NK-92 (cell line): Measurements from ENCODE around the gene GRAMD1B.

Source experiments
- DNase-seq: peaks from one replicate; lab custom pipeline; 2025; ENCODE audit not compliant: unreplicated experiment; lab: John Stamatoyannopoulos, UW

Gene GRAMD1B

DNA sequence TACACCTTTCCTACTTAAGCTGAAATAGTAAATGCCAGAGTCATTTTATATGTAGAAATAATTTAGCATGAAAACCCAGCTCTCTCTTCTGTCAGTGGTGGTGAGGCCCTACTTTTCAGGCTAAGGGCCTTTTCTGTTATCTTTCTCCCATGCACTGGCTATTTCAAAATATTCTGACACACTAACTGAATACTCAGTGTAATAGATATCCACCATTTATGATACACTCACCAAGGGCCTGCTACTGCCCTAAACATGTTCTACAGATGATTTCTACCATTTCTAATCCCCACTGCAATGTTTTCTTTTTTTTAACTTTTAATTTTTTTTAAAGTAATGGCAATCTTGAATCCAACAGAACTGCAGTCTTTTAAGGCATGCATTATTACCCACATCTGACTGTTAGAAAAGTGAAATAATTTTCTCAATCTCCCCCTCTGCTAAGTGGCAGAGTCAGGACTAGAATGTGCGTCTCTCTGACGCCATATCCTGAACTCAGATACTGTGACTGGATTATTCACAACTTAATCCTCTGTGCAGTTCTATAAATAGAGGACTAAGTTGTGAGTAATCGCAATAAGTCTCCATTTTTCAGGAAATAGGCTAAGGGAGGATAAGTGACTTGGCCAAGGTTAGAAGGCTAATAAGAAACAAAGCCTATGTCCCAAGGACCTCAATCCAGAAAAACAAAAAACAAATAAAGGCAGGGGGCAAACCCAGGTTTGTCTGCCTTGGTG is 44.0 kb downstream of the GRAMD1B start:
- no peak for DNase-seq

DNA sequence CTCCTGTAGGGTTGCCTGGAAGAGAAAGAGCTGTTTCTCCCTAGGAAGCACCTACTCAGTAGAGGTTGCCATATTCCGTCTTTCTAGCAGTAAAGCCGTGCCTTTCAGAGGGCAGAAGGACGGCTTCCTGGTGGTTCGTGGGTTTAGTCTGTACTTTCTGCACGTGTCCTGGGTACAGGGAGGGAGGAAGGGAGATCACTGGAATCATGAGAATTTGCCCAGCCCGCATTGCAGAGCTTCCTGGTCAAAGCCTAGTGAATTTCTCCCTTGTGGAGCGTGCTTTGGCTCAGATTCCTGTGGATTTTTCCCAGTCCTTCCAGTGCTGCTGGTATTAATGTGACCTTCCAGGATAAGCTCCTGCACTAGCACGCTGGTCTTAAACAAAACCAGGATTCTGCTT is 44.9 kb downstream of the GRAMD1B start:
- no peak for DNase-seq

DNA sequence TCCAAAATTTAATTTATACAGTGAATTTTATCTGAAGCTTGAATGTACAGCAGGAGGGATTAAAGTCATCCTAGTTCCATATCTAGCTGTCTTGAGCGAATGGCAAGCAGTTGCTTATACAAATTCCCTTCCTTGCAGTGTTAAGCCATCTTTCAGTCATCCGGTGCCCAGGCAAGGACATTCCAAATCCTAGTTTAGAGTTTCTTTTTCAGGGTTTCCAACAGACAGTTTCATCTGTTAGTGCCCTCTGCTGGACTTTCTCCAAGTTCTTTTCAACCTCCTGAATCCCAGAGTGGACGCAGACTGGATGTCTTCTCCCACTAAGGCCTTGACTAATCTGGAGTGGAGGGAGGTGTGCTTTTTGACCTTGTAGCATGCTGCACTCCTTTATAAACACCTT is 45.4 kb downstream of the GRAMD1B start:
- DNase-seq, result no peak

DNA sequence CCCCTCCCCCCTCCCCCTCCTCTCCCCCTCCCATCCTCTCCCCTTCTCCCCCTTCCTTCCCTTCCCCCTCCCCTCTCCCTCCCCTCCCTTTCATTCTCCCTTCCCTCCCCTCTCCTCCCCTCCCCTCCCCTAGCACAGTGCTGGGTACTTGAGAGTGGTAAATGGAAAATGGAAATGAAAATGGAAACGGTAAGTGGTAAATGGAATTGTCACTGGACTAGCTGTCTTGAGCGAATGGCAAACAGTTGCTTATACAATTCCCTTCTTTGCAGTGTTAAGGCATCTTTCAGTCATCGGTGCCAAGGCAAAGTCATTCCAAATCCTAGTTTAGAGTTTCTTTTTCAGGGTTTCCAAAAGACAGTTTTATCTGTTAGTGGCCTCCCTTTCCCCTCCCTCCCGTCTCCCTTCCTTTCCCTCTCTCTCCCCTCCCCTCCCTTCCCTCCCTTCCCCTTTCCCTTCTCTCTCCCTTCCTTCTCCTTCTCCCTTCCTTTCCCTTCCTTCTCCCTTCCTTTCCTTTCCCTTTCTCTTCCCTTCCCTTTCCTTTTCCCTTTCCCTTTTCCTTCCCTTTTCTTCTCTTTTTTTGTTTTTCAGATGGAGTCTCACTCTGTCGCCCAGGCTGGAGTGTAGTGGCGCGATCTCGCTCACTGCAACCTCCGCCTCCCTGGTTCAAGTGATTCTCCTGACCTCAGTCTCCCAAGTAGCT is 47.3 kb downstream of the GRAMD1B start:
- no peak for DNase-seq

DNA sequence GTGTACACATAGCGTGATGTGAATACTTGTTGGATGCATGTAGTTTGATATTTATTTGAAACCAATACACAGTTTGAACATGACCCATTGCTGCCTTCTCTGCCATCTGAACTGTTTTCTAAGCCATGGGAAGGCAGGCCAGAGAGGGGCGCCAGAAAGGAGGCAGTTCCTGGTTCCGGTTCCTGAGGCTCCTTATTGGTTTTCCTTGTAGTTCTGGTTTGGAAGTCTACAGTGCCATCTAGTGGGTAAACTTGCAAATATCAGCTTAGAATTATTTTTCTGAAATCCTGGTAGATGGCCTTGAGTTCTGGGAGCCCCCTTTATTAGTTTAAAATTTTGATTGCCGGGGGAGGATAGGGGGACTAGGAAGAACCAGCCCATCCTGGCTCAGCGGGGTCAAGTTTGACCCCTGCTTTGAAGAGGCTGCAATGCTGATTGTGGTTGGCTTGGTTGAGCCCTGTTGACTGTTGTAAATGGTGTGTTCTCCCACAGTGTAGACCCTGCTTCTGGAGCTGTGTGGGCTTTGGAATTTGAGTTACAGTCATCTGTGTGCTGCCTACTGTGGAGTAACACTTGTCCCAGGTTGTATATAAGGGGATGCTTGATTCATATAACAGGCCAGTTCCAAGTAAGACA is 48.4 kb downstream of the GRAMD1B start:
- DNase-seq, result no peak

DNA sequence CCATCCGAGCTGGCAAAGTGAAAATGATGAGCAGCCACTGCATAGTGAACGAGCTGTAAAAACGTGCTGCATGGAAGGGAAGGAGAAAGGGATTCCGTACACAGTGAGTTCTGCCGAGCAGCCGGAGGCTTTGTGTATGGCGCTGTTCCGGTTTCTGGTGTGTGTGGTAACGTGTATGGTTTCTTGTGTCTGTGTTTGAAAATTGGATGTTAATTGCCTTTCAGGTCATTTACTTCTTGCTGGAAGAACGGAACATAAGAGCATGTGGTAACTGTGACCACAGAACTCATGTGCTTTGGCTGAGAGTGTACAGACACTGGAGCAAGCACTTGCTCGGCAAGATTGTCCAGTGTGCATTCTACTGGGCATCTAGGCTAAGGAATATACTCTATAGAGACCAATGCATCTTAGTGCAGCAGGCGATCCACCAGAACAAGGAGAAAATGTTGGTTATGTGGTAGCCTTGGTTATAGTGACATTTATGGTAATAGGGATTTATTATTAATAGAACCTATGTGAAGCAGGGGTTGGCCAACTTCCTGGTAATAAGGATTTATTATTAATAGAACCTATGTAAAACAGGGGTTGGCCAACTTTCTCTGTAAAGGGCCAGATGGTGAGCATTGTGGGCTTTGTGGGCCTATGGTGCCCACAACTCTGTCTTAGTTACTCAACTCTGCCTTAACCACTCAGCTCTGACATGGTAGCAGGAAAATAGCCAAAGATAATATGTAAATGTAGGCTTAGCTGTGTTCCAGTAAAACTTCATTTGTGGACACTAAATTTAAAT is 49.2 kb downstream of the GRAMD1B start:
- no peak for DNase-seq

GRCh38 chr11:123480290-123480815 is 50.3 kb downstream of the GRAMD1B start:
- no peak for DNase-seq

DNA sequence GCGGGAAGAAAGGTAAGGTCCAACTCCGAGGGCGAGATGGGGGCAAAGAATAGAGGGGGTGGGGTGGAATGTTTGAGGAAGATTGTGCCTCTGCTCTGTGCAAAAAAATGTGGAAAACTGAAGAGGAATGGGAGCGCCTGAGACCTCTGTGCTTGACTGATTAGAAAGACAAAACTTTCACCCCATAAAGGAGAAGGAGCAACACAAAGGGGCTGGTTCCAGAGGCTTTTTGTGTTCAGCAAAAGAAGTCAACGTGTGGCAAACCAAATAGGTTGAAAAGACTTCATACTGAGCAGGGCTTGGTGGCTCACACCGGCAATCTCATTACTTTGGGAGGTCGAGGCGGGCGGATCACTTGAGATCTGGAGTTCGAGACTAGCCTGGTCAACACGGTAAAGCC is 50.8 kb downstream of the GRAMD1B start:
- no peak for DNase-seq

- no peak for DNase-seq
Observed at GRCh38 chr11:123481640-123482039, 51.6 kb downstream of the GRAMD1B start.

DNA sequence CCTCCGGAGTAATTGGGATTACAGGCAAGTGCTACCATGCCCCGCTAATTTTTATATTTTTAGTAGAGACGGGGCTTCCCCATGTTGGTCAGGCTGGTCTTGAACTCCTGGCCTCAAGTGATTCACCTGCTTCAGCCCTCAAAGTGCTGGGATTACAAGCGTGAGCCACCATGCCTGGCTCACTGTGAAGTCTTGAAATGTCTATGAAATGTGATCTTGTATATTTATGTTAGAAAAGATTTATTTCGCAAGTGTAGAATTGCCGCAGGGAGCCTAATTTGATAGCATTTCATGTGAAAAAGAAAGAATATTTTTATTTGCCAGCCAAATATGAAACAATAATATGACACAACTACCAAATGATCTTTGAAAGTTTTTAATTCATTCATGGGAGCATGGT is 52.1 kb downstream of the GRAMD1B start:
- DNase-seq, result no peak

DNA sequence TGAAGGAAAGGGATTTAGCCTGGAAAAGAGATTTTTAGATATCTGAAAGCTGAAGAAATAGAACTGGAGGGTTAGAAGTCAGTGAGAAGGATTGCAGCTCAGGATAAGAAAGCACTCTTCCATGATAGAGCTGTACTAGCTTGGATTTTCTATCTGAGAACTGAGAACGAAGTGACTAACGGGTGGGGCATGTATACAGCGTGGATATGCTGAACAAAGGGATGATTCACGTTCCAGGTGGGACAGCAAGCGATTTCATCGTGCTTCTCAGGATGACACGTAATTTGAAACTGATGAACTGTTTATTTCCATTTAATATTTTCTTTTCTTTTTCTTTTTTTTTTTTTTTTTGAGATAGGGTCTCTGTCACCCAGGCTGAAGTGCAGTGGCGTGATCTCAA is 53.0 kb downstream of the GRAMD1B start:
- no peak for DNase-seq

DNA sequence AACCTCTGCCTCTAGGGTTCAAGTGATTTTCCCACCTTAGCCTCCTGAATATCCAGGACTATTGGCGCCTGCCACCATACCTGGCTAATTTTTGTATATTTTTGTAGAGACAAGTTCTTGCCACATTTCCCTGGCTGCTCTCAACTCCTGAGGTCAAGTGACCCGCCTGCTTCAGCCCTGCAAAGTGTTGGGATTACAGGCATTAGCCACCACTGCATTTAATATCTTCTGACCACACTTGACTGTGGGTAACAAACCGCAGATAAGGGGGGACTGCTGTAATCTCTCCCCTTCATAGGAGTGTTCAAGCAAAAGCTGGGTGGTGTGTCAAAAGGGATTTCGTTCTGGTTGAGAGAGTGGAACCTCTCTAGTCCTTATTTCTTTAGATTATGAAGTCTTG is 53.4 kb downstream of the GRAMD1B start:
- DNase-seq, result no peak

DNA sequence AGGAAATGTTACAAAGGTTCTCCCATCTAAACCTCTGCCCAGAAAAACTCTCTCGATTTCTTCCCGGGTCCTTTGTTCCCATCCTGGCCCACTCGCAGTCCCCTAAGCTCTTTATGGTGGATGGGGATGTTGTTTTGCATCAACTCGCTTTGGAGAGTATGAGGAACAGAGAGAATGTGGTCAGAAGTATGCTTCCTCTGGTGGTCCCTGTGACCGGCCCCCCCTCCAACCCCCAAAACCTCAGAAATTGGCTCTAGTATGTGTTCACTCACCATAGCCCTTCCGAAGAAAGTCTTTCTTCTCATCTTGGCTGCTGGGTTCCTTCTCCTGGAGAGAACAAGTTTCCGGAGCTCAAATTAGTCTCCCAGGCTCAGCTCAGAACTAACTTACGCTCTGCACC is 54.4 kb downstream of the GRAMD1B start:
- DNase-seq, result no peak

- DNase-seq, result no peak
Observed at GRCh38 chr11:123487157-123487744, 57.2 kb downstream of the GRAMD1B start.

GRCh38 chr11:123490527-123490926 is 60.5 kb downstream of the GRAMD1B start:
- DNase-seq, result no peak

- no peak for DNase-seq
Observed at GRCh38 chr11:123491241-123491640, 61.2 kb downstream of the GRAMD1B start.

GRCh38 chr11:123493349-123494063 is 63.4 kb downstream of the GRAMD1B start:
- no peak for DNase-seq

GRCh38 chr11:123494195-123495050 is 64.4 kb downstream of the GRAMD1B start:
- DNase-seq, result no peak

DNA sequence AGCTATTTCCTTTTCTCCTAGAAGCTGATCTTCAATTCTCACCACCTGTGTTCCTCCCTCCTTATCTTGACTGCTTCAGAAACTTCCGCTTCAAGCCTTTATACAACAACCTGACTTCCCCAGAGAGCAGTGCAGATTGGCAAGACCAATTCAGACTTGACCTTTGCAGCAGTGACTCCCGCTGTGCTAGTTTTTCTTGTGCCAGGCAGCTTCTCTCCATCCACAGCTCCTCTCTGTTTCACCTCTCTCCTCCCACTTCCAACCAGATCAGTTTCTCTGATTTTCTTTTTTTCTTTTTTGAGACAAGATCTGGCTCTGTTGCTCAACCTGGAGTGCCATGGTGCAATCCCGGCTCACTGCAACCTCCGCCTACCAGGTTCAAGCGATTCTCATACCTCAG is 74.3 kb downstream of the GRAMD1B start:
- no peak for DNase-seq
